Muscle of back (tissue), 11 donors: ENCODE data around the gene PRKCA. TPM values are rescaled to one million over a fixed set of nuclear protein-coding genes. Genes with fewer than 3 reads are reported as not detected.
"Not testable (repeated sequence)": the region's sequence is repeated elsewhere in the genome, so short reads cannot be mapped to it uniquely, and the experiment has no call there.

Experiments used
- DNase-seq, 3 donors: peaks; one replicate each; pipeline versions ENCODE4 v3.0.0 to v3.0.0-alpha.2; 2013
- polyA plus RNA-seq, 10 donors: library from polyadenylated mRNA; unstranded; fragments of 120-200 nt; gene quantifications; one replicate each; pipeline ENCODE4 v1.2.1, GENCODE V29; 2013; ENCODE audit not compliant: insufficient read length in 10 of 10

Gene PRKCA
- polyA plus RNA-seq, 10 donors, result 3.0 to 5.1 (median 4.1) TPM

- DNase-seq, result no peak
These were observed 159.1 kb downstream of the PRKCA start for GRCh38 chr17:66461343-66461995.

GRCh38 chr17:66462010-66462409 lies 159.6 kb downstream of the PRKCA start:
- DNase-seq, result no peak

GRCh38 chr17:66464921-66465320 lies 162.5 kb downstream of the PRKCA start:
- DNase-seq, result no peak

- DNase-seq, result no peak
These were observed 163.3 kb downstream of the PRKCA start for GRCh38 chr17:66465701-66466100.

- DNase-seq, result peak in 1 of 3 donors; percentile 67
These were observed 163.8 kb downstream of the PRKCA start for GRCh38 chr17:66466106-66466820.

GRCh38 chr17:66466840-66467367 lies 164.5 kb downstream of the PRKCA start:
- DNase-seq, result peak; percentile 43 to 97 (median 78)

GRCh38 chr17:66467766-66468165 lies 165.4 kb downstream of the PRKCA start:
- DNase-seq, result no peak

GRCh38 chr17:66468241-66469087 lies 166.1 kb downstream of the PRKCA start:
- peak in 1 of 3 donors; percentile 36 for DNase-seq

GRCh38 chr17:66469088-66469442 lies 166.7 kb downstream of the PRKCA start:
- no peak for DNase-seq

GRCh38 chr17:66469461-66469860 lies 167.0 kb downstream of the PRKCA start:
- DNase-seq, result no peak

GRCh38 chr17:66469890-66470289 lies 167.5 kb downstream of the PRKCA start:
- DNase-seq, result no peak

- no peak for DNase-seq
These were observed 169.7 kb downstream of the PRKCA start for GRCh38 chr17:66472123-66472522.

GRCh38 chr17:66474258-66474657 lies 171.8 kb downstream of the PRKCA start:
- DNase-seq, result no peak

- DNase-seq, result no peak
These were observed 172.5 kb downstream of the PRKCA start for GRCh38 chr17:66474806-66475497.

GRCh38 chr17:66476014-66476413 lies 173.6 kb downstream of the PRKCA start:
- no peak for DNase-seq

- no peak for DNase-seq
These were observed 175.3 kb downstream of the PRKCA start for GRCh38 chr17:66477615-66478283.

- DNase-seq, result not testable (repeated sequence)
These were observed 176.9 kb downstream of the PRKCA start for GRCh38 chr17:66479230-66479889.

- DNase-seq, result no peak
These were observed 177.8 kb downstream of the PRKCA start for GRCh38 chr17:66480243-66480642.

- no peak for DNase-seq
These were observed 178.4 kb downstream of the PRKCA start for GRCh38 chr17:66480802-66481201.

- DNase-seq, result no peak
These were observed 178.9 kb downstream of the PRKCA start for GRCh38 chr17:66481271-66481670.

GRCh38 chr17:66483906-66484305 lies 181.5 kb downstream of the PRKCA start:
- no peak for DNase-seq
